EH (cell line): ENCODE data around the gene FCGBP.
A peak's percentile ranks its signal among the peaks of the same experiment; 100 is the strongest.
"Not testable (repeated sequence)": the region's sequence is repeated elsewhere in the genome, so short reads cannot be mapped to it uniquely, and the experiment has no call there.

Experiments
- DNase-seq: peaks from one replicate; pipeline ENCODE4 v3.0.0-alpha.2; 2015; ENCODE audit warnings: low read depth

Gene FCGBP

DNA sequence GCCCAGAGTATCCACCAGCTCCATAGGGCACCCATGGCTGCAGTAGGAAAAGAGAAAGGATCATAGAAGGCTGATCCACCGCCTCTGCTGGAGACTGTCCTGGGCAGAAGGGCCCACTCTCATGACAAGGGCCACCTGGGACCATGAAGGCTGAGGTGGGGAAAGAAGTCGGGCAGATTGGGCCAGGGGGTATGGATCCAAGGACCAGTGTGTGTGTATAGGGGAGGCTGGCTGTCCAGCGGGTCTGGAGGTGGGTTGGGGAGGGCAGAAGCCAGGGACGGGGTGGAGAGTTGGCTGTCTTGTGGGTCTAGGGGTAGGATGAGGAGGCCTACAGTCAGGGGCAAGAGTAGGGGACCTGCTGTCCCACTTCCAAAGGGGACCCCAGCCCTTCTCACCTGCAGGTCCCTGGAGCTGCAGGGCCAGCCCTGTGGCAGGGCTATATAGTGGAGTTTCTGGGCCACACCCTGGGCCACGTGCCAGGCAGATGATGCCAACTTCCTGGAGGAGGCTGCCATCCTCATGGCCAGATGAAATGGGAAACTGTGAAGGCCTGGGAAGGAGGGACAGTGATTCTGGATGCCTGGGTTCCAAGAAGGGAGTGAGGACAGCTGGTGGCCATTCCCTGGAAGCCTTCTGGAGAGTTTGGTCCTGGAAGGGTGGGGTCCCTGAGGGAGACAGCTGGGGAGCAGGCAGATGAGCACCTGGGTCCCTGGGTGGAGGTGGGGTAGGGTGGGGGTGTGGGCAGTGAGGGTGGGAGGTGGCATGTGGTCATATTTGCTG, at the start of gene FCGBP:
FCGBP (minus strand) TSS at position 51 of the 780 bp plus-strand sequence.
- no peak for DNase-seq

DNA sequence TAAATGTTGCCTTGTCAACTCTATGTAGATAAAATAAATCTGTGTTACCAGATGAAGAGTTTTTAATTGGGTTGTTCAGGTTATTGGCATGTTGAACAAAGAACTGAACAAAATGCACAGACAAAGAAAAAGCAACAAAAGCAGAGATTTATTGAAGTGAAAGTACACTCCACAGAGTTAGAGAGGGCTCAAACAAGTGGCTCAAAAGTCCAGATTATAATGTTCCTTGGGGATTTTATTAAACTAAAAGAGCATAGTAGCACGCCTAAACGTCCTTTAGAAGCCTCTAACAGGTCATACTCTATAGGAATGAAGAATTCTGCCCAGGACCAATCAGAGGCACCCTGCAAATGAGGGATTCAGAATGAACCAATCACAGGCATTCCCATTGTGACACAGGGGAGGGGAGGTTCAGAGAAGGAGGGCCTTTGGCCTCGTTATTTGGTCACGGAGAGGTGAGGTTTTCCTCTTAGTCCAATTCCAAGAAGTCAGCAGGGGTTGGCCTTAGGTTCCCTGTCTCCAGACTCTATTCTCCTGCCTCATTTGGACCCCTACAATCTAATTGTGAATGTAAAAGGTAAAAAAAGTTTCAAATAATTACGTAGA, 49.4 kb upstream of the FCGBP start:
- DNase-seq: no peak

DNA sequence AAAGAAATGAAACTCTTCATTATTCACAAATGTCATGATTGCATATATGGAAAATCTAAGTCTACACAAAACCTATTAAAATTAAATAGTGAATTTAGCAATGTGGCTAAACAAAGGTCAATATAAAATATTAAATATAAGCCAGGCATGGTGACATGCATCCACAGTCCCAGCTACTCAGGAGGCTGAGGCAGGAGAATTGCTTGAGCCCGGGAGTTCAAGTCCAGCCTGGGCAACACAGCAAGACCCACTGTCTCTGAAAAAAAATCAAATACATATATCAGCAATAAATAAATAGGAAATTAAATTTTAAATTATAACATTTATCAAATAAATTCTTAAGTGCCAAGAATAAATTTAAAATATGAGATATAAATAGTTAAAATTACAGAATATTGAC, 48.4 kb upstream of the FCGBP start:
- no peak for DNase-seq

GRCh38 chr19:39974377-39975155, 40.1 kb upstream of the FCGBP start:
- no peak for DNase-seq

- no peak for DNase-seq
These were observed 37.1 kb upstream of the FCGBP start for GRCh38 chr19:39971380-39972035.

DNA sequence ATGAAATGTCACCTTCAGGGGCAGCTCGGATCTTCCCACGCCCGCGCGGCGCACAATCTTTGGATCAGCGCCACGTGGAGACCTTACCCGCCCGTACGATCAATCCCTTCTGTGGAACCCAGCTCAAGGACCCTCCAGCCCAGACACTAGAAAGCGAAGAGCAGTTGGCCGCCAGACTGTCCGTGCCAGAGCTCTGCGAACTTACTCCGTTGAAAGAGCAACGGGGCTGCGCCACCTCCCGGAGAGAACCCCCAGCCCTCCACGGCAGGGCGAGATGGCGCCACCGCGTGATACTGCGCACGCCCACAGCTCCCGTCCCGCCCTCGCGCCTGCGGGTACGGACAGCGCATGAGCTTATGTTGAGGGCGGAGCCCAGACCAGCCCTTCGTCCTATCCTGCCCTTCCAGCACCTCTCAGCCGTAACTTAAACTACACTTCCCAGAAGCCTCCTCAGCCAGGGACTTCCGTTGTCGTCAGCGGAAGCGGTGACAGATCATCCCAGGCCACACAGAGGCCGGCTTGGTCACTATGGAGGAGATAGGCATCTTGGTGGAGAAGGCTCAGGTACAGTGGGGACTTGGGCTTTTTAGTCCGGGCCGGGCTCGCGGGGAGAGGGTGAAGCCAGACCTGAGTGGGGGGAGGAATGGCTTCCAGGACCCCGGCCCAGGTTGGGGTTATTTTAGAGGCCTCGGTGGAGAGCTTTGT, 36.4 kb upstream of the FCGBP start, which contains the start of gene PSMC4:
PSMC4 (plus strand) TSS at position 491 of the 705 bp plus-strand sequence; CDS start at position 529, 38 bp downstream.
- DNase-seq: peak; percentile 99

- DNase-seq: no peak
These were observed 35.9 kb upstream of the FCGBP start for GRCh38 chr19:39970425-39970674.

GRCh38 chr19:39969681-39970424, 35.4 kb upstream of the FCGBP start:
- no peak for DNase-seq

DNA sequence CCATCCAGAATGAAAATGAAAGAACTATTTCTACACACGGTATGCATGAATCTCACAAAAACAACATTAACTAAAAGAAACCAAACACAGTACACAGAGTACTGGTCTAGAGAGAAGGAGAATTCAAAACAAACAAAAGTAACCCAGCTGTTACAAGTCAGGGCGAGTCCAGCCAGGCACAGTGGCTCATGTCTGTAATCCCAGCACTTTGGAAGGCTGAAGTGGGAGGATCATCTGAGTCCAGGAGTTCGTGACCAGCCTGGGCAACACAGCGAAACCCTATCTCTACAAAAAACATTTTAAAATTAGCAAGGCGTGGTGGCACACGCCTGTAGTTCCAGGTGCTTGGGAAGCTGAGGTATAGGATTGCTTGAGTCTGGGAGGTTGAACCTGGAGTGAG, 34.8 kb upstream of the FCGBP start:
- DNase-seq: no peak

DNA sequence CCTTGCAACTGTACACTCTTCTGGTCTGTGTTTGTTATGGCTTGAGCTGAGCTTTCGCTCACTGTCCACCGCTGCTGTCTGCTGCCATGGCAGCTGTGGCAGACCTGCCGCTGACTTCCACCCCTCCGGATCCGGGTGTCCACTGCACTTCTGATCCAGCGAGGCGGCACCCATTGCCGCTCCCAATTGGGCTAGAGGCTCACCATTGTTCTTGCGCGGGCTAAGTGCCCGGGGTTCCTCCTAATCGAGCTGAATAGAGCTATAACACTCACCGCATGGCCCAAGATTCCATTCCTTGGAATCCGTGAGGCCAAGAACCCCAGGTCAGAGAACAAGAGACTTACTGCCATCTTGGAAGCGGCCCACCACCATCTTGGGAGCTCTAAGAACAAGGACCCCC, 34.4 kb upstream of the FCGBP start:
- DNase-seq: no peak

DNA sequence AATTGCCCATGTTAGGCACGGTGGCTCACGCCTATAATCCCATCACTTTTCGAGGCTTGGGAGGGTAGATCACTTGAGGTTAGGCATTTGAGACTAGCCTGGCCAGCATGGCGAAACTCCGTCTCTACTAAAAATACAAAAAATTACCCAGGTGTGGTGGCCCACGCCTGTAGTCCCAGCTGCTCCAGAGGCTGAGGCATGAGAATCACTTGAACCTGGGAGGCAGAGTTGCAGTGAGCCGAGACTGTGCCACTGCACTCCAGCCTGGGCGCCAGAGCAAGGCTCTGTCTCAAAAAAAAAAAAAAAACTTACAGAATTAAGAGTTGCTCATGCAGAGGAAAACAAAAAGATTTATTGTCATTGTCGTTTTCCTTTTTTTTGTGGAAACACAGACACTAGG, 33.1 kb upstream of the FCGBP start:
- no peak for DNase-seq

DNA sequence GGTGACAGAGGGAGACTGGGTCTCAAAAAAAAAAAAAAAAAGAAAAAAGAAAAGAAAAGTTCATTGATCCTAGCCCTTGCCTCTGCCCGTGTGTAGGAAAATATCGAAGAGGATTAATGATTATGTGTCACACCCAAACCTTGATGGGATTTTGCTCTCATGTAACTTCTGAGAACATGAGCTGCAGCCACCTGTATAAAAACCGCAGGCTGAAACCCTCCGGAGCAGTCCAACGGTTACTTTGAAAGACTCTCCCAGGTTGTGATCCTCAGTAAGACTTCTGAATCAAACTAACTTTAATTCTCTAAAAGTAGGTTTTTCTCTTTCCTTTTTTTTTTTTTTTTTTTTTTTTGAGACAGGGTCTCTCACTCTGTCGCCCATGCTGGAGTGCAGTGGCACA, 32.2 kb upstream of the FCGBP start:
- no peak for DNase-seq

GRCh38 chr19:39963898-39964297, 29.5 kb upstream of the FCGBP start:
- no peak for DNase-seq

DNA sequence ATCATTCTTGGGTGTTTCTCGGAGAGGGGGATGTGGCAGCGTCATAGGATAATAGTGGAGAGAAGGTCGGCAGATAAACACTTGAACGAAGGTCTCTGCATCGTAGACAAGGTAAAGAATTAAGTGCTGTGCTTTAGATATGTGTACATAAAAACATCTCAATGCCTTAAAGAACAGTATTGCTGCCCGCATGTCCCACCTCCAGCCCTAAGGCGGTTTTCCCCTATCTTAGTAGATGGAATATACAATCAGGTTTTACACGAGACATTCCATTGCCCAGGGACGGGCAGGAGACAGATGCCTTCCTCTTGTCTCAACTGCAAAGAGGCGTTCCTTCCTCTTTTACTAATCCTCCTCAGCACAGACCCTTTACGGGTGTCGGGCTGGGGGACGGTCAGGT, 25.0 kb upstream of the FCGBP start:
- DNase-seq: not testable (repeated sequence)

DNA sequence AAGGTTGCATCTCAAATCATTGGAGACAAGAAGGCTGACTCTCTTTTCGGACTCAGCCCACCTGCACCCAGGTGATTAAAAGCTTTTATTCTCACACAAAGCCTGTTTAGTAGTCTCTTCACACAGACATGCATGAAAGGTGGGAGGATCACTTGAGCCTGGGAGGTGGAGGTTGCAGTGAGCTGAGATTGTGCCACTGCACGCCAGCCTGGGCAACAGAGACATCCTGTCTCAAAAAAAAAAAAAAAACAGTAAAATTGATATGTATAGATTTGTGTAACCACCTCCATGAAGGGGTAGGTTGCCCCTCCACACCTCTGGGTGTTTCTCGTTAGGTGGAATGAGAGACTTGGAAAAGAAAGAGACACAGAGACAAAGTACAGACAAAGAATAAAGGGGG, 24.5 kb upstream of the FCGBP start:
- DNase-seq: not testable (repeated sequence)

DNA sequence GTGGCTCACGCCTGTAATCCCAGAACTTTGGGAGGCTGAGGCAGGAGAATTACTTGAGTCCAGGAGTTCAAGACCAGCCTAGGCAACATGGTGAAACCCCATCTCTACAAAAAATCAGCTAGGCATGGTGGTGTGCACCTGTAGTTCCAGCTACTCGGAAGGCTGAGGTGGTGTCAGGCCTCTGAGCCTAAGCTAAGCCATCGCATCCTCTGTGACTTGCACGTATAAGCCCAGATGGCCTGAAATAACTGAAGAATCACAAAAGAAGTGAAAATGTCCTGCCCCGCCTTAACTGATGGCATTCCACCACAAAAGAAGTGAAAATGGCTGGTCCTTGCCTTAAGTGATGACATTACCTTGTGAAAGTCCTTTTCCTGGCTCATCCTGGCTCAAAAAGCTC, 23.5 kb upstream of the FCGBP start:
- DNase-seq: not testable (repeated sequence)

DNA sequence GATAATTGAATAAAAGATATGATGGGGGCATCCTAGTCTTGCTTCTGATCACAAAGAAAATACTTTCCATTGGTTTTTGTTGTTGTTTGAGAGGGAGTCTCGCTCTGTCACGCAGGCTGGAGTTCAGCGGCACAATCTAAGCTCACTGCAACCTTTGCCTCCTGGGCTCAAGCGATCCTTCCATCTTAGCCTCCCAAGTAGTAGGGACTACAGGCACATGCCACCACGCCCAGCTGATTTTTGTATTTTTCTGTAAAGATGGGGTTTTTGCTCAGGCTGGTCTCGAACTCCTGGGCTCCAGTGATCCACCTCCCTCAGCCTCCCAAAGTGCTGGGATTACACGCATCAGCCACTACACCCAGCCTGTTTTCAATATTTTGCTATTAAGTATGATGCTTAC, 19.5 kb upstream of the FCGBP start:
- no peak for DNase-seq

GRCh38 chr19:39951686-39952085, 17.3 kb upstream of the FCGBP start:
- DNase-seq: peak; percentile 21

- DNase-seq: no peak
These were observed 16.7 kb upstream of the FCGBP start for GRCh38 chr19:39951065-39951650.

GRCh38 chr19:39949026-39949747, 14.8 kb upstream of the FCGBP start:
- DNase-seq: no peak
